ENCODE measurements around the gene GABBR2.

- no peak for TF ChIP-seq CTCF (IDR thresholded peaks at IDR 0.05)
- TF ChIP-seq POLR2A (IDR thresholded peaks at IDR 0.05), result no peak
These were observed 16.2 kb upstream of the GABBR2 start for GRCh38 chr9:98724810-98725530.

All from adrenal gland (tissue), 5 donors.